ENCODE measurements around the gene PGLYRP2. TPM values are rescaled to one million over a fixed set of nuclear protein-coding genes. Genes with fewer than 3 reads are reported as not detected.
"Not testable (repeated sequence)": the region's sequence is repeated elsewhere in the genome, so short reads cannot be mapped to it uniquely, and the experiment has no call there.

PGLYRP2 gene
- total RNA-seq, 2 donors from 2014 or later: not detected

GRCh38 chr19:15517778-15518177 lies 38.5 kb upstream of the PGLYRP2 start:
- H3K36me3 Mint-ChIP-seq (ENCODE audit: low read depth): peaks cover 5% of the 10 kb centered on the region
- H3K36me3 ChIP-seq (ENCODE audit: control insufficient read depth, insufficient read depth, low read length): no peaks in the 10 kb centered on the region
- H3K4me3 Mint-ChIP-seq: no peak overlapping the region
- WGBS, 2 experiments (ENCODE audit: insufficient coverage in 1 of 2, insufficient read length in 1 of 2): 50 to 72% methylated on average over 1 of the region's 1 CpG
- H3K4me1 Mint-ChIP-seq: no peaks in the 10 kb centered on the region
- no peak overlapping the region for H3K27ac Mint-ChIP-seq
- H3K9ac ChIP-seq (ENCODE audit: extremely low read depth, low read length, poor library complexity, severe bottlenecking): no peak overlapping the region
- no peaks in the 10 kb centered on the region for H3K27me3 Mint-ChIP-seq (ENCODE audit: insufficient read depth)
- no peaks in the 10 kb centered on the region for H3K27me3 ChIP-seq (ENCODE audit: control insufficient read depth, insufficient read depth, low read length, poor library complexity, severe bottlenecking)
- TF ChIP-seq CTCF (conservative IDR thresholded peaks at IDR 0.05): no peak
- H3K4me3 ChIP-seq (ENCODE audit: low read length): no peak overlapping the region
- H3K9me3 ChIP-seq (ENCODE audit: control insufficient read depth, low read length): peaks cover 38% of the 10 kb centered on the region
- no peak for DNase-seq
- H3K27ac ChIP-seq (ENCODE audit: low read depth, low read length): no peak overlapping the region
- peaks cover 91% of the 10 kb centered on the region for H3K9me3 Mint-ChIP-seq
- H3K4me1 ChIP-seq (ENCODE audit: control insufficient read depth, insufficient read depth, low read length): no peaks in the 10 kb centered on the region

GRCh38 chr19:15516363-15516762 lies 37.1 kb upstream of the PGLYRP2 start:
- TF ChIP-seq CTCF (conservative IDR thresholded peaks at IDR 0.05): no peak
- WGBS, 2 experiments (ENCODE audit: insufficient coverage in 1 of 2, insufficient read length in 1 of 2): 70% methylated on average over 3 of the region's 3 CpGs; no CpG with 5 or more reads in 1 of the 2 experiments
- H3K9me3 Mint-ChIP-seq: peaks cover 90% of the 10 kb centered on the region
- no peak overlapping the region for H3K4me3 Mint-ChIP-seq
- Histone ChIP-seq H3K27ac (ENCODE audit: low read depth, low read length) (no peak overlapping the region), H3K4me1 (ENCODE audit: control insufficient read depth, insufficient read depth, low read length) (no peaks in the 10 kb centered on the region), H3K27me3 (ENCODE audit: control insufficient read depth, insufficient read depth, low read length, poor library complexity, severe bottlenecking) (no peaks in the 10 kb centered on the region), H3K9ac (ENCODE audit: extremely low read depth, low read length, poor library complexity, severe bottlenecking) (no peak overlapping the region), H3K36me3 (ENCODE audit: control insufficient read depth, insufficient read depth, low read length) (no peaks in the 10 kb centered on the region), H3K4me3 (ENCODE audit: low read length) (no peak overlapping the region), H3K9me3 (ENCODE audit: control insufficient read depth, low read length) (peaks cover 33% of the 10 kb centered on the region)
- no peak overlapping the region for H3K27ac Mint-ChIP-seq
- peaks cover 5% of the 10 kb centered on the region for H3K36me3 Mint-ChIP-seq (ENCODE audit: low read depth)
- no peaks in the 10 kb centered on the region for H3K4me1 Mint-ChIP-seq
- DNase-seq: no peak
- H3K27me3 Mint-ChIP-seq (ENCODE audit: insufficient read depth): no peaks in the 10 kb centered on the region

GRCh38 chr19:15515227-15515625 lies 35.9 kb upstream of the PGLYRP2 start:
- DNase-seq; H3K4me1 ChIP-seq (ENCODE audit: control insufficient read depth, insufficient read depth, low read length); H3K27me3 Mint-ChIP-seq (ENCODE audit: insufficient read depth); H3K27me3 ChIP-seq (ENCODE audit: control insufficient read depth, insufficient read depth, low read length, poor library complexity, severe bottlenecking); H3K4me3 Mint-ChIP-seq; H3K4me3 ChIP-seq (ENCODE audit: low read length); H3K9ac ChIP-seq (ENCODE audit: extremely low read depth, low read length, poor library complexity, severe bottlenecking); H3K27ac ChIP-seq (ENCODE audit: low read depth, low read length); H3K36me3 ChIP-seq (ENCODE audit: control insufficient read depth, insufficient read depth, low read length); H3K4me1 Mint-ChIP-seq; H3K27ac Mint-ChIP-seq; H3K36me3 Mint-ChIP-seq (ENCODE audit: low read depth): not testable (repeated sequence)
- peaks cover 36% of the 10 kb centered on the region for H3K9me3 ChIP-seq (ENCODE audit: control insufficient read depth, low read length)
- WGBS, 2 experiments (ENCODE audit: insufficient coverage in 1 of 2, insufficient read length in 1 of 2): 88 to 92% methylated on average over 4 to 8 of the region's 9 CpGs
- peaks cover 85% of the 10 kb centered on the region for H3K9me3 Mint-ChIP-seq
